Astrocyte of the cerebellum (primary cell): ENCODE data around the gene ASB2.

ENCODE experiments used
- DNase-seq: peaks from one replicate; pipeline ENCODE4 v3.0.0-alpha.2; 2011; ENCODE audit warnings: low read depth
- H3K4me3 ChIP-seq: 2 replicates; pipeline ENCODE4 v1.5.1; 2011; ENCODE audit warnings: mild to moderate bottlenecking, low read depth, low read length, moderate library complexity
- CTCF ChIP-seq: IDR thresholded peaks from 2 replicates; pipeline ENCODE4 v1.5.1; 2012; ENCODE audit warnings: low read length, low read depth, moderate library complexity, mild to moderate bottlenecking; ENCODE audit errors: missing control alignments
- in situ Hi-C: cut with HindIII; loops from 2 replicates; pipeline ENCODE4 v1.10.0; 2017; ENCODE audit warnings: low sequenced_read_pairs

ASB2 gene

GRCh38 chr14:93897476-93897845, 78.9 kb downstream of the ASB2 start:
- no peak for TF ChIP-seq CTCF
- no peak overlapping the region for H3K4me3 ChIP-seq
- no peak for DNase-seq
- in situ Hi-C loops = no loop called here

- in situ Hi-C loops = no loop called here
- no peak for DNase-seq
- no peak overlapping the region for H3K4me3 ChIP-seq
- TF ChIP-seq CTCF = no peak
Observed at GRCh38 chr14:93895023-93895604, 81.3 kb downstream of the ASB2 start.

- in situ Hi-C loops = no loop called here
- TF ChIP-seq CTCF = no peak
- no peak overlapping the region for H3K4me3 ChIP-seq
- no peak for DNase-seq
Observed at GRCh38 chr14:93893661-93894261, 82.6 kb downstream of the ASB2 start.

- H3K4me3 ChIP-seq = no peak overlapping the region
- DNase-seq = peak; percentile 31
- in situ Hi-C loops = no loop called here
- peak; percentile 100 for TF ChIP-seq CTCF
Observed at GRCh38 chr14:93892923-93893558, 83.3 kb downstream of the ASB2 start.

- no peak overlapping the region for H3K4me3 ChIP-seq
- no peak for DNase-seq
- in situ Hi-C loops = no loop called here
- no peak for TF ChIP-seq CTCF
Observed at GRCh38 chr14:93892505-93892839, 83.9 kb downstream of the ASB2 start.

GRCh38 chr14:93891756-93892504, 84.4 kb downstream of the ASB2 start:
- TF ChIP-seq CTCF = no peak
- no peak for DNase-seq
- in situ Hi-C loops = no loop called here
- no peak overlapping the region for H3K4me3 ChIP-seq
